ENCODE measurements around the gene STK11. TPM values are rescaled to one million over a fixed set of nuclear protein-coding genes. Genes with fewer than 3 reads are reported as not detected.
A peak's percentile ranks its signal among the peaks of the same experiment; 100 is the strongest.

The STK11 gene
- polyA plus RNA-seq, 1 of the 3 experiments (the other 2 are of a cell fraction) = 55.5 TPM

DNA sequence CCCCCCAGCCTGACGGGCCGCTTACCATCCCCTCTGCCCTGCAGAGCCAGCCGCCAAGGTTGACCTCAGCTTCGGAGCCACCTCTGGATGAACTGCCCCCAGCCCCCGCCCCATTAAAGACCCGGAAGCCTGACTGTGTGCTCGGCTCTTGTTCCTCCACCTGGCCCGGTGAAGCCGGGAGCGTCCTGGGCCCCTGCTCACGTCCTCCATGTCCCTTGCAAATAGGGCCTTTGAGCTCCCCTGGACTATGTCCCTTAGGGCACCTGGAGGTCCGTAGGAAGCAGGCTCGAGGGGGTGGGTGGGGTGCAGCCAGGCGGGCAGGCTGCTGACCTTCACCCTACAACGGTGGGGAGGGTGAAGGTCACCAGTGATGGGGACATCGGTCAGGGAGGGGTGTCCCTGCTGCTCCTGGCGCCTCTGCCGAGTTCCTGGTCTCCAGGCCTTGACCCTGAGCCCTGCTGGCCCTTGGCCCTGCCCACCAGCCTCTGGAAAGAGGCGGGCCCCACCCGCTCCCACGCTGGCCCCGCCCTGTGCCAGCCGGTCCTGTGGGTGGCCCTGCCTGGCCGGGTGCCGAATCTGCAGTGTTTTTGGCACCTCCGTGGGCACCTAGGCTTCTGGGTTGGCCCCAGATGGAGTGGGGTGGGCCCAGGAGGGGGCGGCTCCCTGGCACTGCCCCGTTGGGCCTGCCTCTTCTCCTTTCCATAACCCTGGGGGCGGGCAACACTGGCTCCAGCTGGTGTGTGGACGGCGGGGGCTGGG is 39.3 kb downstream of the STK11 start:
- Histone ChIP-seq H3K4me2 (peak overlapping the region; percentile 99; the same call in 1 of the 2 replicates), H3K4me3 (ENCODE audit: low read depth in 2 of 2, low read length in 1 of 2) (peak overlapping the region in 1 of 2 experiments; percentile 33; a peak in 1 of 4 replicates), H3F3A (replicated peaks; ENCODE audit: insufficient read depth) (peaks cover 33% of the 10 kb centered on the region), H3K27ac (ENCODE audit: low read depth in 2 of 2, low read length in 1 of 2) (peak overlapping the region; percentile 47 to 50; a peak in 2 of 4 replicates), H2AFZ (ENCODE audit: low read depth) (no peak overlapping the region), H3K27me3 (ENCODE audit: insufficient read depth) (no peaks in the 10 kb centered on the region), H3K4me1 (ENCODE audit: control insufficient read depth in 1 of 2, insufficient read depth in 2 of 2, low read depth in 1 of 2, low read length in 1 of 2) (peaks cover 19 to 44% of the 10 kb centered on the region in 2 experiments; a peak in 3 of 4 replicates), H3K9me3 (no peaks in the 10 kb centered on the region), H4K20me1 (ENCODE audit: insufficient read depth) (peaks cover 8% of the 10 kb centered on the region; the same call in 1 of the 2 replicates), H3K79me2 (ENCODE audit: insufficient read depth) (peaks cover 43% of the 10 kb centered on the region), H3K9ac (no peak overlapping the region), H3K9me2 (no peaks in the 10 kb centered on the region), H3K36me3 (replicated peaks in 1 of 2; ENCODE audit: control insufficient read depth in 1 of 2, insufficient read depth in 2 of 2, low read length in 1 of 2) (no peaks in the 10 kb centered on the region)
- POLR2A ChIA-PET = interaction anchor here (1.1 to 2.9 kb wide), 10 partner anchors 8 to 33 kb away, joined by 3 to 110 read pairs (median 7); partner anchors contain the start of genes CIRBP and FAM174C
- WGBS (ENCODE audit: low lambda C conversion rate) = 81% methylated on average over 6 of the region's 31 CpGs
- DNase-seq = no peak
- no peak for TF ChIP-seq FOXJ3 (CRISPR knock-in tag; IDR thresholded peaks at IDR 0.05)
- TF ChIP-seq CHD2 (IDR thresholded peaks at IDR 0.05; ENCODE audit: low read length, partially characterized antibody) = no peak
- no peak for TF ChIP-seq TAF1 (IDR thresholded peaks at IDR 0.05; ENCODE audit: borderline replicate concordance, low read depth, low read length)
- TF ChIP-seq NRF1 (IDR thresholded peaks at IDR 0.05; ENCODE audit: low read depth, low read length) = no peak
- TF ChIP-seq TEAD4 (IDR thresholded peaks at IDR 0.05; ENCODE audit: borderline replicate concordance, insufficient read depth) = no peak
- no peak for TF ChIP-seq RCOR1 (IDR thresholded peaks at IDR 0.05; ENCODE audit: low read length)
- no peak for TF ChIP-seq RAD21 (IDR thresholded peaks at IDR 0.05; ENCODE audit: low read length)
- TF ChIP-seq SMC3 (IDR thresholded peaks at IDR 0.05; ENCODE audit: low read depth, low read length) = no peak
- TF ChIP-seq, protein P1, sequence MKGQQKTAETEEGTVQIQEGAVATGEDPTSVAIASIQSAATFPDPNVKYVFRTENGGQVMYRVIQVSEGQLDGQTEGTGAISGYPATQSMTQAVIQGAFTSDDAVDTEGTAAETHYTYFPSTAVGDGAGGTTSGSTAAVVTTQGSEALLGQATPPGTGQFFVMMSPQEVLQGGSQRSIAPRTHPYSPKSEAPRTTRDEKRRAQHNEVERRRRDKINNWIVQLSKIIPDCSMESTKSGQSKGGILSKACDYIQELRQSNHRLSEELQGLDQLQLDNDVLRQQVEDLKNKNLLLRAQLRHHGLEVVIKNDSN (IDR thresholded peaks at IDR 0.05; ENCODE audit: borderline replicate concordance, low read depth) = no peak
- TF ChIP-seq FOXM1 (IDR thresholded peaks at IDR 0.05; ENCODE audit: low read depth) = no peak
- no peak for TF ChIP-seq JUND (IDR thresholded peaks at IDR 0.05)
- TF ChIP-seq ELF1 (IDR thresholded peaks at IDR 0.05) = no peak
- TF ChIP-seq SIN3A (IDR thresholded peaks at IDR 0.05; ENCODE audit: borderline replicate concordance, low read depth, low read length) = no peak
- TF ChIP-seq GATA2 (CRISPR knock-in tag; IDR thresholded peaks at IDR 0.05) = no peak
- TF ChIP-seq FOSL2 (IDR thresholded peaks at IDR 0.05; ENCODE audit: borderline replicate concordance, low read depth) = no peak
- no peak for TF ChIP-seq EZH2phosphoT487 (IDR thresholded peaks at IDR 0.05; ENCODE audit: borderline replicate concordance, low read depth)
- TF ChIP-seq TCF12 (IDR thresholded peaks at IDR 0.05) = no peak
- TF ChIP-seq RFX5 (IDR thresholded peaks at IDR 0.05; ENCODE audit: low read length) = no peak
- no peak for TF ChIP-seq EP300 (IDR thresholded peaks at IDR 0.05; ENCODE audit: borderline replicate concordance in 1 of 2, low read depth in 1 of 2, low read length in 1 of 2)
- TF ChIP-seq, protein P2, sequence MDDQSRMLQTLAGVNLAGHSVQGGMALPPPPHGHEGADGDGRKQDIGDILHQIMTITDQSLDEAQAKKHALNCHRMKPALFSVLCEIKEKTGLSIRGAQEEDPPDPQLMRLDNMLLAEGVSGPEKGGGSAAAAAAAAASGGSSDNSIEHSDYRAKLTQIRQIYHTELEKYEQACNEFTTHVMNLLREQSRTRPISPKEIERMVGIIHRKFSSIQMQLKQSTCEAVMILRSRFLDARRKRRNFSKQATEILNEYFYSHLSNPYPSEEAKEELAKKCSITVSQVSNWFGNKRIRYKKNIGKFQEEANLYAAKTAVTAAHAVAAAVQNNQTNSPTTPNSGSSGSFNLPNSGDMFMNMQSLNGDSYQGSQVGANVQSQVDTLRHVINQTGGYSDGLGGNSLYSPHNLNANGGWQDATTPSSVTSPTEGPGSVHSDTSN (IDR thresholded peaks at IDR 0.05) = no peak
- CTCF ChIA-PET = interaction anchor here (0.6 to 9.7 kb wide), 47 partner anchors 9 to 386 kb away, joined by 3 to 594 read pairs (median 4); partner anchors contain the start of genes ABCA7, APC2, CFD and CIRBP

All from SK-N-SH (cell line).